ENCODE results near the gene ZBTB21. TPM values are rescaled to one million over a fixed set of nuclear protein-coding genes. Genes with fewer than 3 reads are reported as not detected.

The ZBTB21 gene
- total and polyA plus RNA-seq, 2 of the 4 experiments (the other 2 are of a cell fraction), result 6.8 to 12.0 TPM

DNA sequence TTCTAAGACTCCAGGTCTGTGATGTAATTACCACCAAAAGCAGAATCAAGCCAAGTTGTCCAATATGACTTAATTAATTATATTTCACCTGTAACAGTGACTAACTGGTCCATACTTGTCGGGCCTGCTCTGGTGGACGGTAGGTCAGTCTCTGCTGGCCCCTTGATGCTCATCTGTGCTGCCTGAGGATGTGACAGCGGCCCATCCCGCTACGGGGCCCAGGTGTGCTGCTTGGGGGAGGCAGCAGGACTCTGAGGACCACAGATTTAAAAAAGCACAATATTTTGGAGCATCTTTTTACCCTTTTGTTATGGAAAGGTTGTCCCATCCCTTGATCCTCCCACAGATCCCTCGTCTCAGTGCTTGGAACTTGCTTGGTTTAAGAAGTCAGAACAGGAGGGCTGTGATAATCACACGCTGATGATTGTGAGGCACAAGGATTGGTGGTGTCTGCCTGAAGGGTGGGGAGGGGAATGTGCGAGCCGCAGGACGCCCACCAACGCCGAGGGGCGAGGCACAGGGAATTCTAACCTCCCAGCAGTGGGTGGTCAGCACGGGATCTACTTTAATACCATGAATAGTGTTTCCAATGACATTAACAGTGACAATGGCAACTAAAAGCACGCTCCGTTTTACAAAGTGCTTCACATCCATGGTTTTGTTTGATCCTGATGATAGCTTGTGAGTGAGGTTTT, 33.2 kb upstream of the ZBTB21 start:
- peaks cover 30% of the 10 kb centered on the region for H3K4me1 ChIP-seq (ENCODE audit: control insufficient read depth, insufficient read depth, low read length)
- CTCF ChIA-PET, result no interaction called here
- intact Hi-C loops (cut with micrococcal nuclease), result no loop called here
- TF ChIP-seq FOS (IDR thresholded peaks at IDR 0.05; ENCODE audit: low read depth, low read length), result no peak
- no peak for TF ChIP-seq MAZ (IDR thresholded peaks at IDR 0.05; ENCODE audit: borderline replicate concordance, low read depth, low read length)
- TF ChIP-seq SMC3 (IDR thresholded peaks at IDR 0.05; ENCODE audit: low read depth, low read length), result no peak
- TF ChIP-seq MAFK (IDR thresholded peaks at IDR 0.05; ENCODE audit: low read depth, low read length), result no peak
- TF ChIP-seq CEBPB (IDR thresholded peaks at IDR 0.05; ENCODE audit: low read depth, low read length), result no peak
- TF ChIP-seq, protein P1, sequence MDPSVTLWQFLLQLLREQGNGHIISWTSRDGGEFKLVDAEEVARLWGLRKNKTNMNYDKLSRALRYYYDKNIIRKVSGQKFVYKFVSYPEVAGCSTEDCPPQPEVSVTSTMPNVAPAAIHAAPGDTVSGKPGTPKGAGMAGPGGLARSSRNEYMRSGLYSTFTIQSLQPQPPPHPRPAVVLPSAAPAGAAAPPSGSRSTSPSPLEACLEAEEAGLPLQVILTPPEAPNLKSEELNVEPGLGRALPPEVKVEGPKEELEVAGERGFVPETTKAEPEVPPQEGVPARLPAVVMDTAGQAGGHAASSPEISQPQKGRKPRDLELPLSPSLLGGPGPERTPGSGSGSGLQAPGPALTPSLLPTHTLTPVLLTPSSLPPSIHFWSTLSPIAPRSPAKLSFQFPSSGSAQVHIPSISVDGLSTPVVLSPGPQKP (IDR thresholded peaks at IDR 0.05; ENCODE audit: borderline replicate concordance, low read depth, low read length), result no peak
- TF ChIP-seq BHLHE40 (IDR thresholded peaks at IDR 0.05; ENCODE audit: low read depth, low read length), result no peak
- TF ChIP-seq RFX5 (IDR thresholded peaks at IDR 0.05; ENCODE audit: low read depth, low read length), result no peak
- TF ChIP-seq MXI1 (IDR thresholded peaks at IDR 0.05; ENCODE audit: borderline replicate concordance, low read depth, low read length), result no peak
- TF ChIP-seq, protein P2, sequence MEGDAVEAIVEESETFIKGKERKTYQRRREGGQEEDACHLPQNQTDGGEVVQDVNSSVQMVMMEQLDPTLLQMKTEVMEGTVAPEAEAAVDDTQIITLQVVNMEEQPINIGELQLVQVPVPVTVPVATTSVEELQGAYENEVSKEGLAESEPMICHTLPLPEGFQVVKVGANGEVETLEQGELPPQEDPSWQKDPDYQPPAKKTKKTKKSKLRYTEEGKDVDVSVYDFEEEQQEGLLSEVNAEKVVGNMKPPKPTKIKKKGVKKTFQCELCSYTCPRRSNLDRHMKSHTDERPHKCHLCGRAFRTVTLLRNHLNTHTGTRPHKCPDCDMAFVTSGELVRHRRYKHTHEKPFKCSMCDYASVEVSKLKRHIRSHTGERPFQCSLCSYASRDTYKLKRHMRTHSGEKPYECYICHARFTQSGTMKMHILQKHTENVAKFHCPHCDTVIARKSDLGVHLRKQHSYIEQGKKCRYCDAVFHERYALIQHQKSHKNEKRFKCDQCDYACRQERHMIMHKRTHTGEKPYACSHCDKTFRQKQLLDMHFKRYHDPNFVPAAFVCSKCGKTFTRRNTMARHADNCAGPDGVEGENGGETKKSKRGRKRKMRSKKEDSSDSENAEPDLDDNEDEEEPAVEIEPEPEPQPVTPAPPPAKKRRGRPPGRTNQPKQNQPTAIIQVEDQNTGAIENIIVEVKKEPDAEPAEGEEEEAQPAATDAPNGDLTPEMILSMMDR (conservative IDR thresholded peaks at IDR 0.05; ENCODE audit: low read depth, low read length), result no peak
- TF ChIP-seq NFE2L2 (IDR thresholded peaks at IDR 0.05; ENCODE audit: low read depth, low read length), result no peak
- TF ChIP-seq CHD1 (IDR thresholded peaks at IDR 0.05; ENCODE audit: low read depth, low read length), result no peak
- TF ChIP-seq, protein P3, sequence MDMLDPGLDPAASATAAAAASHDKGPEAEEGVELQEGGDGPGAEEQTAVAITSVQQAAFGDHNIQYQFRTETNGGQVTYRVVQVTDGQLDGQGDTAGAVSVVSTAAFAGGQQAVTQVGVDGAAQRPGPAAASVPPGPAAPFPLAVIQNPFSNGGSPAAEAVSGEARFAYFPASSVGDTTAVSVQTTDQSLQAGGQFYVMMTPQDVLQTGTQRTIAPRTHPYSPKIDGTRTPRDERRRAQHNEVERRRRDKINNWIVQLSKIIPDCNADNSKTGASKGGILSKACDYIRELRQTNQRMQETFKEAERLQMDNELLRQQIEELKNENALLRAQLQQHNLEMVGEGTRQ (IDR thresholded peaks at IDR 0.05; ENCODE audit: low read depth, low read length), result no peak
- no peak for TF ChIP-seq RAD21 (IDR thresholded peaks at IDR 0.05; ENCODE audit: low read length)
- TF ChIP-seq POLR2A (IDR thresholded peaks at IDR 0.05; ENCODE audit: low read depth, low read length), result no peak; the same call in 1 of the 2 replicates

More for the DNA sequence above, 33.2 kb upstream of the ZBTB21 start:
- H3K4ac ChIP-seq (ENCODE audit: low read depth, low read length), result peak overlapping the region; percentile 79
- no peak overlapping the region for H2BK5ac ChIP-seq (ENCODE audit: low read depth, low read length, poor library complexity, severe bottlenecking)
- H3K79me1 ChIP-seq (ENCODE audit: low read depth in 1 of 2, low read length in 2 of 2), result peaks cover 0 to 3% of the 10 kb centered on the region in 2 experiments; a peak in 2 of 4 replicates
- H2BK120ac ChIP-seq (ENCODE audit: low read depth, low read length), result peak overlapping the region; percentile 71
- peaks cover 20% of the 10 kb centered on the region for H3K9me1 ChIP-seq (ENCODE audit: insufficient read depth, low read length)
- no peak overlapping the region; the same call in 1 of the 2 replicates for H3K18ac ChIP-seq (ENCODE audit: low read depth, low read length)
- ATAC-seq (ENCODE audit: low read depth), result no peak
- H3K27ac ChIP-seq (ENCODE audit: insufficient read depth, low read length), result no peak overlapping the region
- H2AK9ac ChIP-seq (replicated peaks; ENCODE audit: low read depth, low read length, poor library complexity), result no peak overlapping the region
- in situ Hi-C loops (cut with MboI; ENCODE audit: low sequenced_read_pairs) (no loop called here), dilution Hi-C loops (cut with HindIII; ENCODE audit: low sequenced_read_pairs, unreplicated experiment) (no loop called here)
- H3K9me3 ChIP-seq (ENCODE audit: control insufficient read depth, insufficient read depth, low read length), result no peaks in the 10 kb centered on the region; the same call in 1 of the 2 replicates
- no peak overlapping the region for H3K4me3 ChIP-seq (ENCODE audit: insufficient read depth, low read depth, low read length)
- no peak overlapping the region for H3K56ac ChIP-seq (ENCODE audit: extremely low read depth, insufficient read depth, low read length)
- no peak overlapping the region for H3K23ac ChIP-seq (ENCODE audit: low read depth, low read length)
- no peaks in the 10 kb centered on the region for H3K27me3 ChIP-seq (ENCODE audit: control insufficient read depth, insufficient read depth, low read length)
- peak overlapping the region; percentile 55 for H4K91ac ChIP-seq (ENCODE audit: insufficient read depth, low read depth, low read length)
- no peak for DNase-seq
- no peak overlapping the region; the same call in 1 of the 2 replicates for H3K4me2 ChIP-seq (ENCODE audit: low read depth, low read length)
- H2BK20ac ChIP-seq (ENCODE audit: low read depth, low read length), result peak overlapping the region; percentile 82
- 95% methylated on average over 4 of the region's 16 CpGs; no CpG with 5 or more reads in 1 of the 2 experiments for WGBS, 2 experiments (ENCODE audit: extremely low coverage in 2 of 2, insufficient read length in 1 of 2)
- POLR2A ChIA-PET (ENCODE audit: unreplicated experiment), result no interaction called here
- no peak overlapping the region; the same call in 1 of the 2 replicates for H4K5ac ChIP-seq (ENCODE audit: low read depth, low read length)
- no peak overlapping the region for H3K9ac ChIP-seq (ENCODE audit: low read depth, low read length)
- H3K36me3 ChIP-seq (ENCODE audit: control insufficient read depth, insufficient read depth, low read length), result no peaks in the 10 kb centered on the region
- H3K14ac ChIP-seq (replicated peaks; ENCODE audit: low read depth, low read length), result peak overlapping the region; percentile 37
- H2AK5ac ChIP-seq (ENCODE audit: low read depth, low read length), result peak overlapping the region; percentile 93
- peak overlapping the region; percentile 87; the same call in 2 of the 3 replicates for H2BK15ac ChIP-seq (ENCODE audit: low read depth, low read length)
- no TSS peak for BruUV-seq (replicated peaks)
- peak overlapping the region; percentile 26 for H2AFZ ChIP-seq (replicated peaks; ENCODE audit: low read length, poor library complexity)
- H4K20me1 ChIP-seq (ENCODE audit: insufficient read depth, low read length), result peaks cover 3% of the 10 kb centered on the region; the same call in 1 of the 2 replicates
- peak overlapping the region; percentile 31 to 75; a peak in 2 of 4 replicates for H4K8ac ChIP-seq (ENCODE audit: low read depth in 2 of 2, low read length in 2 of 2)
